Activated CD4-positive, alpha-beta T cell treated with anti-CD3 and anti-CD28 coated beads for 36 hours (primary cell): Measurements from ENCODE around the gene VWC2. TPM values are rescaled to one million over a fixed set of nuclear protein-coding genes. Genes with fewer than 3 reads are reported as not detected.

Experiments used
- ATAC-seq: fragments of 200-7000 bp; cut with Tn5 transposase; one replicate; pipeline ENCODE4 v1.10.0; 2021; ENCODE audit warnings: mild to moderate bottlenecking, moderate library complexity
- CTCF ChIA-PET: fragments of 350-600 bp; sonication (Branson Sonifier 250); formaldehyde crosslinking; loops from one replicate; lab custom pipeline; 2021; ENCODE audit warnings: antibody characterized with exemption; lab: Charles Lee
- POLR2A ChIA-PET: fragments of 350-600 bp; sonication (Branson Sonifier 250); formaldehyde crosslinking; loops from one replicate; lab custom pipeline; 2021; ENCODE audit warnings: antibody characterized with exemption, inconsistent platforms; lab: Charles Lee
- DNase-seq: peaks from one replicate; pipeline ENCODE4 v3.0.0-alpha.2; 2020
- H3K27ac Mint-ChIP-seq: one replicate; pipeline ENCODE4 v1.8.0; 2021; ENCODE audit warnings: mixed read lengths
- H3K27me3 Mint-ChIP-seq: one replicate; pipeline ENCODE4 v1.8.0; 2021; ENCODE audit warnings: mixed read lengths
- H3K36me3 Mint-ChIP-seq: one replicate; pipeline ENCODE4 v1.8.0; 2021; ENCODE audit warnings: low read depth, mixed read lengths
- H3K4me1 Mint-ChIP-seq: one replicate; pipeline ENCODE4 v1.8.0; 2021; ENCODE audit warnings: mixed read lengths
- H3K4me3 Mint-ChIP-seq: one replicate; pipeline ENCODE4 v1.8.0; 2021; ENCODE audit warnings: mild to moderate bottlenecking, moderate library complexity, mixed read lengths
- H3K9me3 Mint-ChIP-seq: one replicate; pipeline ENCODE4 v1.8.0; 2021; ENCODE audit warnings: low read depth, mixed read lengths
- intact Hi-C, 2 experiments: fragments of 100-400 bp; cut with DNase I in 1 of 2; cut with micrococcal nuclease in 1 of 2; formaldehyde crosslinking; loops; one replicate each; pipeline versions ENCODE4 v1.14.2 to v1.15.1; 2022 to 2024; cut with DNase I, micrococcal nuclease
- total RNA-seq, 2 experiments: library from RNA; stranded (reverse); gene quantifications; one replicate each; pipeline ENCODE4 v1.2.3, GENCODE V29; 2021

The VWC2 gene
- total RNA-seq, 2 experiments from 2014 or later: not detected

- intact Hi-C loops: no loop called here
- no peak overlapping the region for H3K27ac Mint-ChIP-seq
- DNase-seq (no peak), ATAC-seq (no peak)
- no peaks in the 10 kb centered on the region for H3K9me3 Mint-ChIP-seq
- no peak overlapping the region for H3K4me3 Mint-ChIP-seq
- ChIA-PET CTCF (no interaction called here), POLR2A (no interaction called here)
- no peaks in the 10 kb centered on the region for H3K4me1 Mint-ChIP-seq
- H3K27me3 Mint-ChIP-seq: peaks cover 6% of the 10 kb centered on the region
- no peaks in the 10 kb centered on the region for H3K36me3 Mint-ChIP-seq
These were observed 112.3 kb downstream of the VWC2 start for GRCh38 chr7:49885593-49886285.

- DNase-seq: no peak
- H3K27me3 Mint-ChIP-seq: peaks cover 8% of the 10 kb centered on the region
- intact Hi-C loops: no loop called here
- no peak overlapping the region for H3K4me3 Mint-ChIP-seq
- CTCF ChIA-PET: no interaction called here
- no peak for ATAC-seq
- H3K27ac Mint-ChIP-seq: no peak overlapping the region
- no peaks in the 10 kb centered on the region for H3K36me3 Mint-ChIP-seq
- POLR2A ChIA-PET: no interaction called here
- H3K4me1 Mint-ChIP-seq: no peaks in the 10 kb centered on the region
- H3K9me3 Mint-ChIP-seq: no peaks in the 10 kb centered on the region
These were observed 119.0 kb downstream of the VWC2 start for GRCh38 chr7:49892481-49892880.

- Mint-ChIP-seq H3K9me3 (no peaks in the 10 kb centered on the region), H3K27me3 (peaks cover 8% of the 10 kb centered on the region), H3K27ac (no peak overlapping the region), H3K4me3 (no peak overlapping the region), H3K36me3 (no peaks in the 10 kb centered on the region), H3K4me1 (no peaks in the 10 kb centered on the region)
- POLR2A ChIA-PET: no interaction called here
- intact Hi-C loops: no loop called here
- DNase-seq: no peak
- ATAC-seq: no peak
- CTCF ChIA-PET: no interaction called here
These were observed 119.7 kb downstream of the VWC2 start for GRCh38 chr7:49893131-49893530.

- no peaks in the 10 kb centered on the region for H3K4me1 Mint-ChIP-seq
- H3K9me3 Mint-ChIP-seq: no peaks in the 10 kb centered on the region
- ATAC-seq (no peak), DNase-seq (no peak)
- intact Hi-C loops: no loop called here
- H3K27ac Mint-ChIP-seq: no peak overlapping the region
- H3K27me3 Mint-ChIP-seq: peaks cover 8% of the 10 kb centered on the region
- POLR2A ChIA-PET: no interaction called here
- H3K36me3 Mint-ChIP-seq: no peaks in the 10 kb centered on the region
- CTCF ChIA-PET: no interaction called here
- H3K4me3 Mint-ChIP-seq: no peak overlapping the region
These were observed 121.1 kb downstream of the VWC2 start for GRCh38 chr7:49894543-49894942.

- DNase-seq: no peak
- intact Hi-C loops: no loop called here
- Mint-ChIP-seq H3K9me3 (peaks cover 4% of the 10 kb centered on the region), H3K27me3 (peaks cover 4% of the 10 kb centered on the region), H3K36me3 (no peaks in the 10 kb centered on the region), H3K27ac (no peak overlapping the region), H3K4me1 (no peaks in the 10 kb centered on the region), H3K4me3 (no peak overlapping the region)
- ChIA-PET CTCF (interaction anchor here (0.7 kb wide), 1 partner anchor 29 kb away, joined by 3 read pairs; no protein-coding TSS in a partner anchor), POLR2A (no interaction called here)
- no peak for ATAC-seq
These were observed 138.5 kb downstream of the VWC2 start for GRCh38 chr7:49911909-49912308.

- no peak overlapping the region for H3K4me3 Mint-ChIP-seq
- no peaks in the 10 kb centered on the region for H3K4me1 Mint-ChIP-seq
- peaks cover 7% of the 10 kb centered on the region for H3K9me3 Mint-ChIP-seq
- intact Hi-C loops: no loop called here
- ChIA-PET POLR2A (no interaction called here), CTCF (no interaction called here)
- peaks cover 5% of the 10 kb centered on the region for H3K36me3 Mint-ChIP-seq
- no peaks in the 10 kb centered on the region for H3K27me3 Mint-ChIP-seq
- DNase-seq: no peak
- H3K27ac Mint-ChIP-seq: no peak overlapping the region
- ATAC-seq: no peak
These were observed 153.3 kb downstream of the VWC2 start for GRCh38 chr7:49926720-49927119.

- H3K27ac Mint-ChIP-seq: no peak overlapping the region
- no peaks in the 10 kb centered on the region for H3K4me1 Mint-ChIP-seq
- CTCF ChIA-PET: no interaction called here
- peaks cover 5% of the 10 kb centered on the region for H3K36me3 Mint-ChIP-seq
- H3K27me3 Mint-ChIP-seq: no peaks in the 10 kb centered on the region
- H3K9me3 Mint-ChIP-seq: peaks cover 12% of the 10 kb centered on the region
- ATAC-seq: no peak
- POLR2A ChIA-PET: no interaction called here
- intact Hi-C loops: no loop called here
- no peak for DNase-seq
- no peak overlapping the region for H3K4me3 Mint-ChIP-seq
These were observed 154.2 kb downstream of the VWC2 start for GRCh38 chr7:49927631-49928030.

- POLR2A ChIA-PET: no interaction called here
- Mint-ChIP-seq H3K4me1 (no peaks in the 10 kb centered on the region), H3K9me3 (peaks cover 14% of the 10 kb centered on the region), H3K36me3 (peaks cover 5% of the 10 kb centered on the region), H3K4me3 (no peak overlapping the region), H3K27me3 (no peaks in the 10 kb centered on the region), H3K27ac (no peak overlapping the region)
- no peak for ATAC-seq
- intact Hi-C loops: no loop called here
- CTCF ChIA-PET: no interaction called here
- no peak for DNase-seq
These were observed 155.3 kb downstream of the VWC2 start for GRCh38 chr7:49928787-49929186.

- Mint-ChIP-seq H3K36me3 (peaks cover 5% of the 10 kb centered on the region), H3K27ac (no peak overlapping the region), H3K9me3 (peaks cover 14% of the 10 kb centered on the region), H3K4me3 (no peak overlapping the region), H3K4me1 (no peaks in the 10 kb centered on the region), H3K27me3 (no peaks in the 10 kb centered on the region)
- intact Hi-C loops: no loop called here
- ChIA-PET POLR2A (no interaction called here), CTCF (no interaction called here)
- DNase-seq (no peak), ATAC-seq (no peak)
These were observed 158.2 kb downstream of the VWC2 start for GRCh38 chr7:49931627-49932026.

GRCh38 chr7:49937608-49938007 lies 164.2 kb downstream of the VWC2 start:
- ChIA-PET POLR2A (no interaction called here), CTCF (no interaction called here)
- Mint-ChIP-seq H3K27ac (no peak overlapping the region), H3K27me3 (no peaks in the 10 kb centered on the region), H3K9me3 (peaks cover 4% of the 10 kb centered on the region), H3K4me3 (no peak overlapping the region), H3K36me3 (no peaks in the 10 kb centered on the region), H3K4me1 (no peaks in the 10 kb centered on the region)
- DNase-seq (no peak), ATAC-seq (no peak)
- intact Hi-C loops: no loop called here
